NCI-H2196 (cell line): ENCODE results near the gene TMEM120B.
"Not testable (repeated sequence)": the region's sequence is repeated elsewhere in the genome, so short reads cannot be mapped to it uniquely, and the experiment has no call there.

Experiments used
- DNase-seq: peaks from one replicate; lab custom pipeline; 2025; ENCODE audit not compliant: unreplicated experiment; lab: John Stamatoyannopoulos, UW

Gene TMEM120B

DNA sequence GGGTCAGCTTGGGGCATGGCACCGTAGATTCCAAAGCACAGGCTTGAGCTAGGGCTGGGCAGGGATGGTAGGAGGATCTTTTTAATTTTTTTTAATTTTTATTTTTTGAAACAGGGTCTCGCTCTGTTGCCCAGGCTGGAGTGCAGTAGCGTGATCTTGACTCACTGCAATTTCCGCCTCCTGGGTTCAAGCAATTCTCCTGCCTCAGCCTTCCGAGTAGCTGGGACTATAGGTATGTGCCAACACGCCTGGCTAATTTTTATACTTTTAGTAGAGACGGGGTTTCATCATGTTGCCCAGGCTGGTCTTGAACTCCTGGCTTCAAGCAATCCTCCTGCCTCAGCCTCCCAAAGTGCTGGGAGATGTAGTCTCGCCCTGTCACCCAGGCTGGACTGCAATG lies 78.2 kb downstream of the TMEM120B start:
- DNase-seq: not testable (repeated sequence)

DNA sequence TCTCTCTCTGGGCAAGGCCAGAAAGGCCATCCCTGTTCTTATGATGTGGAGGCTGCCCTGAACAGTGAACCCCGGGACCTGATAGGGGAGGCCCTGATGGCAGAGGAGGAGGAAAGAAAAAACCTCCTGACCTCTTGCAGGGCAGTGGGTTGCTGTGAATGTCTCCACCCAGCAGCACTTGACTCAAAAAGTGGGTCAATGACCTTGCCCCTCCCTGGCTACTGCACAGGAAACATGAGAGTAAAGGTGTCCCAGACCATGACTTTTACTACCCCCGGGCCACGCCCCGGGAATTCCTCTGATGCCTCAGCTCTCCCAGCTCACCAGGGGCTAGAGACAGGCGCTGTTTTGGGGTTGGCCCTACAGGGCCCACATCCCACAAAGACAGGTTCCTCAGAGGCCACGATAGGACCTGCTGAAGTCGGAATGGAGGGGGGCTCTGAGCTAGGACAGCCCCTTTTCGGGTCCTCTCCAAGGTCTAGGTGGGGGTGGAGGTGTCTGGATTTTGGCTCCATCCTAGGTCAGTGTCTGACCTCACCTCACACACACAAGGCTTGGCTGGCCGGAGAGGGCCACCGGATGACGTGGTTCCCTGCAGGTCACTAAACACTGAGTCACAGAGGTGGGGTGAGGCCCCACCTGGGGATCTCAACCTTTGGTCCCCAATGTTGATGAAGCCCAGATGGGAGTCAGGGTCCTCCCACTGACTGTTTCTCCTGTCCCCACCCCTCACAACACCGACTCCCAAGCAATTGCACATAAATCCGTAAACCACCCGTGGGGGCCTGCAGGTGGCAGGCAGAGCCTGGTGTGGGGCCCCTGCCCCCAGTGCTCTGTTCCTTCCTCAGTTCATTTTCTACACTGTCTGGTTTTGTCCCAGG lies 79.4 kb downstream of the TMEM120B start:
- no peak for DNase-seq

DNA sequence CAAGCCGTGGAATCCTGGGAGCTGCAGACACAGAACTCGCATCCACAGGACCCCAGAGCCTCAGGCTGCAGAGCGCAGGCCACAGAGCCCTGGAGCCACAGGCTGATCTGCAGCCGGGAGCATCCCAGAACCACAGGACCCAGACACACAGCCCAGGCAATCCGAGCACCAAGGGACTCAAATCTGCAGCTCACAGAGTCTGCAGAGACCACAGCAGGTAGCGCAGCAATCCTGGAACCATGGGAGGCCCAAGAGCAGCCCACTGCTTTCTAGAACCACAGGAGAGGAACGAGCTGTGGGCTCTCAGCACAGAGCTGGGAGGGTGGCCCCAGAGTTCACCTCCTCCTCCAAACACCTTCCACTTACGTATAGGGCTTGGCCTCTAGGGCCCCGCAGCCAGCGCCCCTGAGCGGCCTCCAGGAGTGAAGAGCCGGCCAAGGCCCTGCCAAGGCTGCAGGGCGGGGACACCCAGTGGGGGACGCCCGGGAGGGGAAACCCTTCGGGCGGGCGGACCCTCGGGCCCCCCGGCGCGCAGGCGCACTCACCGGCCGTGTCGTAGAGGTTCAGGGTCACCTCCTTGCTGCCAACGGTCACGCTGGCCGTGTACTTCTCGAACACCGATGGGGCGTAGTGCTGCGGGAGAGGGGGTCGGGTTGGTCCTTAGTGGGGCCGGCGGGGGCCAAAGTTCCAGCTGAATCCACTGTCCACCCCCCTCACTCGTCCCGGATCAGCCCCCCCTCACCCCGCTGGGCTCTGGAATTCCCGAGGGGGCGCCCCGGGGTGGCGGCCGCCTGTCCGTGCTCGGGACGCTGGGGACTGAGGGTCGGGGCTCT lies 80.3 kb downstream of the TMEM120B start:
- no peak for DNase-seq

DNA sequence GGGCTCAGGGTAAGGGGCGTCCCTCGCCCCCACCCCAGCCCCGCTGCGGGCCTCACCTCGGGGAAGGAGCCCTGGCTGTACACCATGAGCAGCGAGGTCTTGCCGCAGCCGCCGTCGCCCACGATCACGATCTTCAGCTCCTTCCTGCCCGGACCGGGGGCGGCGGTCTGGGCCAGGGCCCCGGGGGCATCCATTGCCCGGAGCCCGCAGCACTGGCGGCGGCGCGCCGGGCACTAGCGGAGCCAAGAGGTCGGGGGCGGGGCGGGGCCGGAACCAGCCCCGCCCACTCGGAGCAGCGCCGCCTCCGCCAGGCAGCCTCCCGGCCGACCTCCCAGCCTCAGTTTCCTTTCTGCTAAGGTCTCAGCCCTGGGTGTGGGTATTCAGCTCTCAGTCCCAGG lies 80.9 kb downstream of the TMEM120B start, which contains the start of gene RHOF:
Gene RHOF, minus strand, starts transcription at position 249 of the 398 bp plus-strand sequence. Its CDS starts 55 bp downstream, at position 194.
- no peak for DNase-seq

DNA sequence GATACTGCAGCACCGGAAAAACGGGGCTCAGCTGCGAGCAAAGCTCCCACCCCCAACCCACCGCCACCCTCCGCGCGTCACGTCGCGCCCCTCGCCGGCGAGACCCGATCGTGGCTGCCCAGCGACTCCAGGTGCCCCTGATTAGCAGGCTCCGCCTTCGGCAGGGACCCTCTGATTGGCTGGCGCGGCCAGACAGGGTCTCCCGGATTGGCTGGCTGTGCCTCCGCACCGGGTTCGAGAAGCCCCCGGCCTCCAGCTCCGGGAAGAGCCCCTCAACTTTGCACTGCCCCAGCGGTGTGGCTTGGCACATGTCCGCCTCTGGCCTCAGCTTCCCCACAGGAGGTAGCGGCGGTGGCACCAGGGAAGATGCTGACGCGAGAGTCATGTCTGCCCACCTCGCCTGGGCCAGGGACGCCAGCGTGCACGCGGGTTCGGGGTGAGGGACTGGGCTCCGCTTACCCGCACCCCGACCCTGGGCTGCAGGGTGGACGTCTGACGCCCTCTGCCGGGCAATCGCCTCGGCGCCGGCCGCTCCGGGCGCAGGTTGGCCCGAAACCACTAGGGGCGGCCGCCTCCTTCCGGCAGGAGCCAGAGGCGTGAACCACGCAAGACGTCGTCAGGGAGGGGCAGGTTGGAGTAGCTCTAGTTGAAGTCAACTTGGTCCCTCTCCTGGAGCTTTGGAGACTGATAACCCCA lies 81.4 kb downstream of the TMEM120B start:
- peak; percentile 92 for DNase-seq

DNA sequence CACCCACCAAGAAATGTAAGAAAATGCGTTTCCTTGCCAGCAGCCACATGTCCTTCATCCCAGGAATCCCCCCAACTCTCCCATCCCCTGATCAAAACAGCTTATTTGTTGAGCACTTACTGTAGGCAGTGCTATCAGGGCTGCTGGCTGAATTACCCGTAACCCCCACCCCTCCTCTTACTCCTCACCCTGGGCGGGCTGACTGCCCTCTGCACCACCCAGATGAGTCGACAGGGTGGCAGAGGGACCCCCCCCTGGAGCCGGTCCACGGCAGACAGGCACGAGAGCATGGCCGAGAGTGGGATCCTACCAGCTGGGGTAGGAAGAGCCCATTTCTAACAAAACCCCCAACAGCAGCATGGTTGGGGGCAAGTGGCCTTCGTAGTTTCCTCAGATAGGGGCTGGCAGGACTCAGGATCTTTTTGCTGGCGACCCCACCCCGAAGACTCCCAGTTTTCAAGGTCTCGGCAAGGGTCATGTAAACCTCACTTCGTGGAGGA lies 82.0 kb downstream of the TMEM120B start:
- no peak for DNase-seq

DNA sequence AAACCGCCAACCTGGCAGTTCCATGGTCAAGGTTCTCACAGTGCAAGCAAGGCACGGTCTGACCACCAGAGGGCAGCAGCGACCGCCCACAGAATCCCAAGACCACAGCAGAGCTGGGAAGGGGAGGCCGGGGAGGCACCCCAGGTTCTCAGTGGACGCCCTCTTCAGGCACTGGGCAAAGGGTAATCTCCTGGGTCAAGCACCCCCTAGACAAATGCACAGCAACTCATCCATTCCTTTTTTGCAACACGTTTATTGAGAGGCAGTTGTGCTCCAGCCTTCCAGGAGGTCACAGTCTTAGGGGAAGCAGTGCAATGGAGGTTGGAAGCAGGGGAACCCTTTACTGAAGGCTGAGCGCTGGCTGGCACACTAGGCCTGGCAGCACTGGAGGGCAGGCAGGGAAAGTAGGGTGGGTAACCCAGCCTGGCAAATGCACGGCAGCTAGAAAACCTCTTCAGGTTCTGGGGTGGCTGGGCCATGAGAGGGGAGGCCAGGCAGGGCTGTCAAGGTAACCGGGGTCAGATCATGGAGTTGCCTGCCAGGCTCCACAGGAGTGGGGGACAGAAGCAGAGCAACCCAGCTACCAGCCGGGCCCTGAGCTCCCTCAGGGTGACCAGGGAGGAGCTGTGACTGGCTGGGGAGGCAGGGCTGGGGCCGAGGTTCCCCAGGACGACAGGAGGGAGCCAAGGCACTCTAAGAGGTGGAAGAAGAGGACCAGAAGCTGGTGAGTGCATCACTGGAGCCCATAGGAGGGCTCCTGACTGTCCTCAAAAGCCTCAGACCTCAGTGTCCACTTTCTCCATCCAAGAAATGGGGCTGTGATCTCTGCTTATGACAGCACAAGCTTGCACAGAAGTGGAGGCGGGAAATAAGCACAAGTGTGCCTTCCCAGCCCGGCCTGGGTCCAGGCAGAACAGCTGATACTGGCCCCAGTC lies 82.7 kb downstream of the TMEM120B start:
- DNase-seq: peak; percentile 79

DNA sequence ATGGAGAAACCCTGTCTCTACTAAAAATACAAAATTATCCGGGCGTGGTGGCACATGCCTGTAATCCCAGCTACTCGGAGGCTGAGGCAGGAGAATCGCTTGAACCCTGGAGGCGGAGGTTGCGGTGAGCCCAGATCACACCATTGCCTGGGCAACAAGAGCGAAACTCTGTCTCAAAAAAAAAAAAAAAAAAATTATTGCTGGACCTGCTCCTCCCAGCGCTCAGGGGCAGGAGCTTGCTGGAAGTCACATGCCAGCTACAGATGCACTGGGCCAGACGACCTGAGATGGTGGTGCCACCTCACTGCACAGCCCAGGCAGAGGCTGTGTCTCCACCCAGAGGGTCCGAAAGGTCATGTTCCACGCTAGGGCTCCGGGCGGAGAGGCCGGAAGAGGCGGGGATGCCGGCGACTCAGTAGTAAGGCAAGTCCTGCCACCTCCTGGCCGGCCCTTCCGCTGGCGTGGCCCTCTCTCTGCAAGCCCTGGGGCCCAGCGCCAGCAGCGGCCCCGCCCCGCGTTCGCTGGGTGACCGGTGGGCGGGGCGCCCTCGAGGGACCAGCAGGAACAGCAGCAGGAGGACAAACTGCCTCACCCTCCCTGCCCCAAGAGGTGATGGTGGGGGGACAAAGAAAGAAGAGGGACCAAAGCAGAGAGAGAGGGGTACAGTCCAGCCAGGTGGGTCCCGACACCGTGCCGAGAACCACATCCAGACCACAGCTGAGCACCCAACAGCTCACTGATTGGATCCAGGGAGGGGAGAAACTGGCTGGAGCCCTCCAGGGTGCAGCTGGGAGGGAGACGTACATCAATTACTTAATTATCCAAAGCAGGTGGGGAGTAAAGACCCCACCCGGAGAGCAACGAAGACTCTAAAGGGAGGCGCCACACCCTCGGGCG lies 84.6 kb downstream of the TMEM120B start:
- DNase-seq: peak; percentile 96

DNA sequence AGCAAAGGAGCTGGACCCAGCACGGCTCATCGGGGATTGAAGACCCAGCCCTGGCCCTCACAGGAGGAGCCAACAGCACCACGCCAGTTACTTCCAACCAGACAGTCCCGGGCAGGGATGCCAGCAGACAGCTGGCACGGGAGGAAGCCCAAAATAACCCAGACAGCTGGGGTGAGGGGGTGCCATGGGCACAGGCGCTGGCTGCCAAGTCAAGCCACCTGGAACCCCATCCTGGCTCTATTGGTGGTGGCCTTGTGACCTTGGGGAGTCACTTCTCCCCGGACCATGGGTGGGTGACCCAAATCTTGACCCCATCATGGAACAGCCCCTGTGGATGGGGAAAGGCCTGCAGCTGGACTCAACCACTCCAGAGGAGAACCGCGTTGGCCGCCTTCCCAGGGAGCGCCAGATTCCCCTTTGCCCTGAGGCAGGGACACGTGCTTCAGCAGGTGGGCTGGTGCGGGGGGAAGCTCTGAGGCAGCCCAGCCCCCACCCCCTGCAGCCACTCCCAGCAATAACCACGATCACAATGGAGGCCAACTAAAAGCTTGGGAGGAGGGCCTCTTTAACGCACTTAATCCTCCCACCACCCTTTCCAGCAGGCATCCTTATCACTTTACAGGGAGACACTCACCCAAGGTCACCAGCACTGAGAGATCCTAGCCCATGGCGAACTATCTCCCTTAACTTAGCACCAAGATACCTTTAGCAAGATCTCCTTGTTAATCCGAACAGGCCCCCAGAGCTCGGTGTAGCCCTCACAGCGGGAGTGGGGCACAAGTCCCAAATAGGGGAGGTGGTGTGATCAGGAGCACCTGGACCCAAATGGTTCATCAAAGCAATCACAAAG lies 85.6 kb downstream of the TMEM120B start:
- DNase-seq: peak; percentile 92

DNA sequence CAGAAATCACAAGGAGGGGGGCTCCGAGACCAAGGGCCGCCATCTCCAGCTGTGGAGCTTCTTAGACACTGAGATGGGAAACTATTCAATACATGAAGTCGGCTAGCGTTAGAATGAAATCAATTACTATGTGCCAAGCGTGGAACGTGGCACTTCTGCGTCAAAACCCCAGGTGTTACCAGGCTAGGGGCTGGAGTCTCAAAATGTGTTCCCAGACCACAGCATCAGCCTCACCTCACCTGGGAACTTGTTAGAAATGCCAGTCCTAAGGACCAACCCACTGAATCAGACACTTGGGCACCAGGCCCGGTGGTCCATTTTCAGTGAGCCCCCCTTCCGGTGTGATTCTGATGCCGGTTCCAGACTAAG lies 86.2 kb downstream of the TMEM120B start:
- no peak for DNase-seq

DNA sequence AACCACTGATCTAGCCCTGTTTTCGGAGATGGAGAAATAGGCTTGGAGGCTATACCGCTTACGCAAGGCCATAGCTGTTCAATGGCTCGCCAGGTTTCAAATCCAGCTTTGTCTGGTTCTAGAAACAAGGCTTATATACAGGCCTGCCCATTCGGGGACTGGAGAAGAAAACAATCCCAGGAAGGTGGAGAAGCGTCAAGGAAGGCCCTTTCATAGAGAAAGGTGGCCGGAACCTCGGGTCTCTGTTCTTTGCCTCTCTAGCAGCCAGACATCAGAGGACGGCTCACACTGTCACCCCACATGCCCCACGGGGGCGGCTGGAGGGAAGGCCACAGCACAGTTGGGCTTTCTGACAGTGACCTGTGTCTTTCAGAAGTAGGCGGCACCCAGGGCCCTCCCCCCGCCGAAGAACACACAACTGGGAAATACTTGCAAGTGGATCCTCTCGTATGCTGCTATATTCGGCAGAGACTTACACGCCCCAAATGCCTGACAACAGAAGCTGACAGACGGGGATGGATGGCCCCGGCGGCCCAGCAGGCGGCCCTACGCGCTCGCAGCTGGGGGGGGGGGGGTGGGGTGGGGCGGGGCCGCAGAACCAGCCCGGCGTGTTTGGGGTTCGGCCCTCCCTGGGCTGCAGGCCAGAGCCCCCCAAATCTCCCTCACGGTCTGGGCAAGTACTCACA lies 86.7 kb downstream of the TMEM120B start:
- DNase-seq: peak; percentile 75

DNA sequence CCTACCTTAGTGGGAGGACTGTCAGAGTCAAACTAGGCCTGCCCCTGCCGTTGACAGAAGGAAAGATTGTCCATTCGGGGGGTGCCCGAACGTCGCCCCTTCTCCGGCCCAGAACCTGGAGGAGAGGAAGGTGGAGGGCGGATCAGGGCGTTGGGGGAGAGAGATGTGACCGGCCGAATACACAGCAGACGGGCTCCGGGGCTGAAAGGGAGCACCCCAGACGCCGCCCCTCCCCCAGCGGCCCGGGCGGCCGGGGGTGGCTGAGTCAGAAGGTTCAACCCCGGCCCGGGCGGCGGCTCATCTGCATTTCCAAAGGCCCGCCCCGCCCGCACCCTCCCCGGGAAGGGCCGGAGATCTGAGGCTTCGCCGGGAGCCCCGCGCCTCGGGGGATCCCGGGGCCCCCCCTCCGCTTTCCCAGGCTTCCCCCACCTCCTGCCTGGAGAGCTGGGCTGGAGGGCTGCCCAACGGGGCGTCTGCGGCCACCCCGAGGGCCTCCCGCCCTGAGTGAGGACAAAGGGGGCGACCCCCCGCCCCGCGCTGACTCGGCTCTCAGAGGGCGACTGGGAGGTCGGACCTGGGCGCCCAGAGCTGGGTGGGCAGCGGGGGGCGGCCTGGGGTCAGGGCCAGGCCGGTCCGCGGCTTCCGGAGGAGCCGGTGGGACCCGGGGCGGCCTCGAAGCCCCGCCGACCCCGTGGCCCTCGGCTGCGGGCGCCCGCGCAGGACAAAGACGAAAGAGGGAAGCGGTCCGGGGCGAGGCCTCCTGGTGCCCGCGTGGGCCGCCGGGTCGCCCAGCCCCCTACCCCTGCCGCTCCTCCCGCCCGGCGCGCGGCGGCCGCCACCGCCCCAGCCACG lies 87.5 kb downstream of the TMEM120B start:
- DNase-seq: peak; percentile 79

DNA sequence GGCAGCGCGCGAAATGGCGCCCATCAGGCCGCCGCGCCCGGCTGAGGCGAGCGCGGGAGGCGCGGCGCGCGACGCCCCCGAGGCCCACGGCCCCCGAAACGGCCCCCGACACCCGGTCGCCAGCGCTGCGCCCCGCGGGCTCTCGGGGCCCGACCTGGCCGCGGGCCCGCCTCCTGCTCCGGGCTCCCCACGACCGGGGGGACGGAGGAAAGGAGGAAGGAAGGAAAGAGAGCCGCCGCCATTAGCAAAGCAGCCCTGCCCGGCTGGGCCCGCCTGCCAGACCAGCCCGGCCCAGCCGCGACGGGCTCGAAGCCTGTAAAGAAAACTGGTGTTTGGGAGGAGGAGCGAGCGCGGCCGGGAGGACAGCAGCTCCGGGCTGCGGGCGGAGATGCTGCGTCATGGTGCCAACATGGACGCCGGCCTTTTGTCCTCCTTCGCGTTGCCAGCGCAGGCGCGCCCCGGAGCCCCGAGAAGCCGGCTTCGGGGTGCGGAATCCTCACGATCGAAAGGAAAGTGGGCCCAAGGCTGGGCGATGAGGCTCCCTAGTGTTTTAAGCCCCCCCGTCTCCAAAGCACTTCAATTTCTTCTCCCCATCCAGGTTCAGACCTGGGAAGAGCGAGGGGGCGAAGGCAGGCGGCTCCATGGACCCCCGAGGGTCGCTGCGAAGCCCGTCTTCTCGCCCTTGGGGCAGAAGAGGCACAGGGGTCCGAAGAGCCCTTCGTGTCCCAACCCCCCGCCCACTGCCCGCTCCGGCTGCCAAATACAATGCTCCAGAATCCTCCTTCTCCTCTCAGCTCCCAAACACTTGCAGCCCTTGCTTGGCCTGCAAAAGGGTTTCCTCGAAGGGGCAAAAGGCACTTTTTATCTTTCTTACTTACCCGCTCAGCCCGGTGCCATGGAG lies 88.4 kb downstream of the TMEM120B start:
- peak; percentile 51 for DNase-seq

DNA sequence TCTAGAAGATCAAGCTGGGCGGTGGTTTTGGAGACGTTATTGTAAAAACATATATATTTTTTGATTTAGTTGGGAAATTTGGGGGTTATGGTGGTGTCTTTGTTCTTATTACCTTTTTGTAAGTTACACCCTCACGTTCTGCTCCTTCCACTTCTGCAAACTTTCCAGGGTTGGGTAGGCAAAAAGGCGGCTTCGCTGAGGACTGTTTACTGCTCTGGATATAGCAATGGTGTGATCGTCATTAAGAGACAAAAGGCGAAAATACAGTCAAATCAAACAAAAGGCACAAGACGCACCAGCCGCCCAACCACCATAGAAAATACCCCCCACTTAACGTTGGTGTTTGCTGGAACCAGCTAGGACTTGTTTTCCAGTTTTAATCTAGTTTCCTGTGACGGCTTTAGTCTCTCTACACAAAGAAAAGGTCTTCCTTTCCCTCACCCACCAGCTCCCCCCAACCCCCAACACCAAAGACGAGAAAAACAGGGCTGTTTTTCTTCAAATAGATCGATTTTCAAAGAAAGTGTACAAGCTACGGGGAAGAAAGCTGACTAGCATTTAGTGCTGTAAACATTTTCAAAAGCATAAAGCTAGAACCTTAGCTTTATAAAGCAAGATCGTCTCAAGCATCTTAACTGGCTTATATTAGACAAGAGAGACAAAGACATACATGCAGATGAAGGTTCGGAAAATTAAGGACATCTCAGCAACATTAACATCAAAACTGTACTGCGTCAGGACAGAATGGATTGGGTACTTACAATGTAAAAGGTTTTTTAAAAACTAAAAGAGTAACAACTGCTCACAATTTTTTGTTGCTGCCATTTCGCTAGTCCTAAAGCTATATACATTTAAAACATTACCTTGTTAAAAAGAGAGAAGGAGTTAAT lies 89.3 kb downstream of the TMEM120B start:
- peak; percentile 44 for DNase-seq

DNA sequence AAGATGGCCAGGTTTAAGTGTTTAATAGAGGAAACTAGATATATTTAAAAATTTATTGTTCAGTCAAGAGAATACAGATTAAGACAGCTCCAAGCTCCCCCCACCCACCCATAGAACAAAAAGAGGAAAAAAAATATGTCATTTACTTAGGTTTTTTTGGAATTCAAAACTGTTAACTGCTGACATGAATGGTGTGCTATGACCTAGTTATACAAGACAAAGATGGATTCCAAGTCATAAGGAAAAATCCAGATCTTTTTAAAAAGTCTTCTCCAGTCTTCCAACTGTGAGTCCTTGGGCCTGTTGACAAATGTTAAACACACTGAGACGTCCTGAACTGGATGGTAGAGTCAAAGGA lies 89.9 kb downstream of the TMEM120B start:
- no peak for DNase-seq
